ENCODE measurements around the gene PCSK2. TPM values are rescaled to one million over a fixed set of nuclear protein-coding genes. Genes with fewer than 3 reads are reported as not detected.

PCSK2 gene
- total RNA-seq, 1 experiment from 2014 or later, result not detected

GRCh38 chr20:17236766-17237165 is 9.9 kb downstream of the PCSK2 start:
- DNase-seq, result no peak
- POLR2A ChIA-PET (ENCODE audit: unreplicated experiment), result no interaction called here
- TF ChIP-seq CTCF (conservative IDR thresholded peaks at IDR 0.05), result no peak
- TF ChIP-seq EZH2 (IDR thresholded peaks at IDR 0.05; ENCODE audit: low read depth), result no peak

GRCh38 chr20:17248224-17248623 is 21.4 kb downstream of the PCSK2 start:
- no peaks in the 10 kb centered on the region for H3K9me2 ChIP-seq (ENCODE audit: insufficient read depth)

More at GRCh38 chr20:17236766-17237165, 9.9 kb downstream of the PCSK2 start:
- Histone ChIP-seq H3K36me3 (ENCODE audit: low read depth) (no peaks in the 10 kb centered on the region), H3F3A (ENCODE audit: insufficient read depth, low read depth) (no peaks in the 10 kb centered on the region), H3K9me3 (ENCODE audit: insufficient read depth, low read depth) (no peaks in the 10 kb centered on the region), H3K4me3 (no peak overlapping the region), H3K4me2 (no peak overlapping the region), H3K4me1 (replicated peaks; ENCODE audit: insufficient read depth) (no peaks in the 10 kb centered on the region), H2AFZ (no peak overlapping the region), H3K79me2 (ENCODE audit: low read depth) (no peaks in the 10 kb centered on the region), H3K27me3 (ENCODE audit: insufficient read depth, low read depth) (no peaks in the 10 kb centered on the region), H4K20me1 (ENCODE audit: insufficient read depth) (no peaks in the 10 kb centered on the region), H3K27ac (no peak overlapping the region), H3K9me2 (ENCODE audit: insufficient read depth) (no peaks in the 10 kb centered on the region)
- intact Hi-C loops (cut with micrococcal nuclease; ENCODE audit: unreplicated experiment), result no loop called here
- BruUV-seq (replicated peaks), result no TSS peak
- CTCF ChIA-PET, result no interaction called here

GRCh38 chr20:17262786-17263185 is 35.9 kb downstream of the PCSK2 start:
- intact Hi-C loops (cut with micrococcal nuclease; ENCODE audit: unreplicated experiment), result no loop called here
- CTCF ChIA-PET, result no interaction called here
- H3K27me3 ChIP-seq (ENCODE audit: insufficient read depth, low read depth), result peaks cover 11% of the 10 kb centered on the region; the same call in 1 of the 2 replicates

More at GRCh38 chr20:17248224-17248623, 21.4 kb downstream of the PCSK2 start:
- no TSS peak for BruUV-seq (replicated peaks)
- Histone ChIP-seq H3K4me3 (no peak overlapping the region), H3K27me3 (ENCODE audit: insufficient read depth, low read depth) (0 out of 2 replicates have a peak, but pooled peaks cover 9% of the 10 kb centered on the region), H4K20me1 (ENCODE audit: insufficient read depth) (no peaks in the 10 kb centered on the region), H2AFZ (no peak overlapping the region), H3K4me1 (replicated peaks; ENCODE audit: insufficient read depth) (no peaks in the 10 kb centered on the region), H3F3A (ENCODE audit: insufficient read depth, low read depth) (no peaks in the 10 kb centered on the region), H3K9me3 (ENCODE audit: insufficient read depth, low read depth) (no peaks in the 10 kb centered on the region), H3K36me3 (ENCODE audit: low read depth) (no peaks in the 10 kb centered on the region), H3K27ac (no peak overlapping the region), H3K79me2 (ENCODE audit: low read depth) (no peaks in the 10 kb centered on the region), H3K4me2 (no peak overlapping the region)
- TF ChIP-seq CTCF (conservative IDR thresholded peaks at IDR 0.05) (no peak), EZH2 (IDR thresholded peaks at IDR 0.05; ENCODE audit: low read depth) (no peak)
- ChIA-PET CTCF (no interaction called here), POLR2A (ENCODE audit: unreplicated experiment) (no interaction called here)
- intact Hi-C loops (cut with micrococcal nuclease; ENCODE audit: unreplicated experiment), result no loop called here
- no peak for DNase-seq

More at GRCh38 chr20:17262786-17263185, 35.9 kb downstream of the PCSK2 start:
- H2AFZ ChIP-seq, result no peak overlapping the region
- H3F3A ChIP-seq (ENCODE audit: insufficient read depth, low read depth), result no peaks in the 10 kb centered on the region
- no peaks in the 10 kb centered on the region for H3K9me2 ChIP-seq (ENCODE audit: insufficient read depth)
- H3K36me3 ChIP-seq (ENCODE audit: low read depth), result no peaks in the 10 kb centered on the region
- POLR2A ChIA-PET (ENCODE audit: unreplicated experiment), result no interaction called here
- no peaks in the 10 kb centered on the region for H3K79me2 ChIP-seq (ENCODE audit: low read depth)
- no peaks in the 10 kb centered on the region for H3K4me1 ChIP-seq (replicated peaks; ENCODE audit: insufficient read depth)
- no peak overlapping the region for H3K4me2 ChIP-seq
- no TSS peak for BruUV-seq (replicated peaks)
- H3K9me3 ChIP-seq (ENCODE audit: insufficient read depth, low read depth), result no peaks in the 10 kb centered on the region
- H3K4me3 ChIP-seq, result no peak overlapping the region
- TF ChIP-seq CTCF (conservative IDR thresholded peaks at IDR 0.05) (no peak), EZH2 (IDR thresholded peaks at IDR 0.05; ENCODE audit: low read depth) (no peak)
- DNase-seq, result no peak
- H4K20me1 ChIP-seq (ENCODE audit: insufficient read depth), result no peaks in the 10 kb centered on the region
- no peak overlapping the region for H3K27ac ChIP-seq

Measured in PC-9 (cell line).